CD14-positive monocyte (primary cell): ENCODE data around the gene TALDO1. TPM values are rescaled to one million over a fixed set of nuclear protein-coding genes. Genes with fewer than 3 reads are reported as not detected.
A peak's percentile ranks its signal among the peaks of the same experiment; 100 is the strongest.

Experiments used
- DNase-seq, 3 donors: peaks; one replicate each; pipeline ENCODE4 v3.0.0-alpha.2; 2011 to 2022
- H2AFZ ChIP-seq: 2 replicates; pipeline ENCODE4 v1.6.0; 2012; ENCODE audit warnings: mild to moderate bottlenecking, low read depth, low read length, inconsistent platforms; ENCODE audit not compliant: insufficient read depth, poor library complexity, severe bottlenecking
- H3K27ac ChIP-seq, 2 donors: 1 replicate in 1 of 2; 2 replicates in 1 of 2; pipeline ENCODE4 v1.5.1; 2012 to 2013; ENCODE audit warnings: low read length in 2 of 2, control low read depth in 1 of 2, inconsistent platforms in 1 of 2, low read depth in 1 of 2, mild to moderate bottlenecking in 1 of 2
- H3K27me3 ChIP-seq, 2 donors: one replicate each; pipeline versions ENCODE4 v1.6.0 to v1.6.1; 2011 to 2013; ENCODE audit warnings: low read length in 2 of 2; ENCODE audit not compliant: control insufficient read depth in 2 of 2, insufficient read depth in 2 of 2
- H3K36me3 ChIP-seq, 2 donors: replicated peaks in 1 of 2; 1 replicate in 1 of 2; 2 replicates in 1 of 2; pipeline versions ENCODE4 v1.5.1 to v1.6.1; 2012 to 2013; ENCODE audit warnings: low read length in 2 of 2, control low read depth in 1 of 2, inconsistent platforms in 1 of 2, mild to moderate bottlenecking in 1 of 2; ENCODE audit not compliant: insufficient read depth in 2 of 2, control insufficient read depth in 1 of 2
- H3K4me1 ChIP-seq, 2 donors: 1 replicate in 1 of 2; 2 replicates in 1 of 2; pipeline versions ENCODE4 v1.5.1 to v1.6.1; 2012 to 2013; ENCODE audit warnings: low read length in 2 of 2, control low read depth in 1 of 2, inconsistent platforms in 1 of 2, mild to moderate bottlenecking in 1 of 2, moderate library complexity in 1 of 2; ENCODE audit not compliant: insufficient read depth in 2 of 2, control insufficient read depth in 1 of 2
- H3K4me2 ChIP-seq: replicated peaks from 2 replicates; pipeline ENCODE3; 2012; ENCODE audit warnings: low read length, moderate library complexity, mild to moderate bottlenecking; ENCODE audit not compliant: poor library complexity, severe bottlenecking; ENCODE audit errors: extremely low read depth
- H3K4me3 ChIP-seq, 3 experiments: fragments of 200-600 bp in 1 of 3; sonication (generic) in 1 of 3; replicated peaks in 1 of 3; 1 replicate in 2 of 3; 2 replicates in 1 of 3; pipeline ENCODE4 v1.5.1; 2011 to 2013; ENCODE audit warnings: low read length in 3 of 3, mild to moderate bottlenecking in 3 of 3, control low read depth in 2 of 3, low read depth in 2 of 3, inconsistent platforms in 1 of 3, moderate library complexity in 1 of 3
- H3K79me2 ChIP-seq: 2 replicates; pipeline ENCODE4 v1.6.0; 2012; ENCODE audit warnings: mild to moderate bottlenecking, control low read depth, inconsistent platforms, low read length, moderate library complexity; ENCODE audit not compliant: insufficient read depth
- H3K9ac ChIP-seq: 2 replicates; pipeline ENCODE4 v1.6.0; 2017; ENCODE audit warnings: low read length, mild to moderate bottlenecking; ENCODE audit not compliant: insufficient read depth, poor library complexity, severe bottlenecking
- H3K9me3 ChIP-seq, 2 donors: replicated peaks in 1 of 2; 1 replicate in 1 of 2; 2 replicates in 1 of 2; pipeline versions ENCODE4 v1.5.1 to v1.6.1; 2012 to 2013; ENCODE audit warnings: low read length in 2 of 2, control low read depth in 1 of 2; ENCODE audit not compliant: control insufficient read depth in 1 of 2, insufficient read depth in 1 of 2
- H4K20me1 ChIP-seq: 2 replicates; pipeline ENCODE4 v1.6.0; 2012; ENCODE audit warnings: mild to moderate bottlenecking, low read length, control low read depth, moderate library complexity; ENCODE audit not compliant: insufficient read depth
- H3K27ac Mint-ChIP-seq, 7 donors: one replicate each; pipeline ENCODE4 v1.8.0; 2020; ENCODE audit warnings: mild to moderate bottlenecking in 7 of 7, mixed read lengths in 7 of 7, moderate library complexity in 6 of 7, inconsistent platforms in 2 of 7
- H3K27me3 Mint-ChIP-seq, 3 donors: one replicate each; pipeline ENCODE4 v1.8.0; 2021 to 2022; ENCODE audit warnings: low read depth in 3 of 3, mild to moderate bottlenecking in 3 of 3, mixed read lengths in 3 of 3, moderate library complexity in 3 of 3, inconsistent platforms in 1 of 3
- H3K36me3 Mint-ChIP-seq, 2 donors: one replicate each; pipeline ENCODE4 v1.8.0; 2020; ENCODE audit warnings: mixed read lengths in 2 of 2, inconsistent platforms in 1 of 2, mild to moderate bottlenecking in 1 of 2
- H3K4me1 Mint-ChIP-seq: one replicate; pipeline ENCODE4 v1.8.0; 2020; ENCODE audit warnings: mild to moderate bottlenecking, mixed read lengths
- H3K4me3 Mint-ChIP-seq, 2 donors: one replicate each; pipeline ENCODE4 v1.8.0; 2020; ENCODE audit warnings: mild to moderate bottlenecking in 2 of 2, mixed read lengths in 2 of 2, moderate library complexity in 1 of 2
- H3K9me3 Mint-ChIP-seq, 7 donors: one replicate each; pipeline ENCODE4 v1.8.0; 2020 to 2022; ENCODE audit warnings: mixed read lengths in 7 of 7, mild to moderate bottlenecking in 6 of 7, moderate library complexity in 6 of 7, inconsistent platforms in 2 of 7
- WGBS: methylation state at CpG from one replicate; pipeline ENCODE4 v1.1.5; 2013; ENCODE audit warnings: missing lambda C conversion rate; ENCODE audit not compliant: insufficient coverage; 5-methylcytosine and 5-hydroxymethylcytosine counted together
- intact Hi-C, 2 donors: fragments of 100-400 bp; cut with micrococcal nuclease; formaldehyde crosslinking; loops; one replicate each; pipeline versions ENCODE4 v1.15.0 to v1.15.1; 2023
- polyA plus RNA-seq, 3 donors: library from polyadenylated mRNA; depleted of rRNA in 1 of 3; unstranded in 2 of 3; stranded (reverse) in 1 of 3; fragments of 300-500 nt in 2 of 3; fragments of >200 nt in 1 of 3; fragmentation: Illumina TruSeq in 2 of 3; gene quantifications; 1 replicate in 2 of 3; 2 replicates in 1 of 3; pipeline ENCODE4 v1.2.3, GENCODE V29; 2012 to 2021
- TF ChIP-seq, protein P1 (sequence below): fragments of 200-600 bp; IDR thresholded peaks from one replicate; pipeline ENCODE4 v1.8.0; 2022; ENCODE audit warnings: antibody characterized with exemption, mild to moderate bottlenecking

The TALDO1 gene
- polyA plus RNA-seq, 3 donors = 502 to 1,249 (median 1,224) TPM

- H3K4me3 ChIP-seq = no peak overlapping the region
- Mint-ChIP-seq H3K4me3 (no peak overlapping the region), H3K4me1 (peaks cover 29% of the 10 kb centered on the region), H3K9me3 (peaks cover 0 to 2% (median 0%) of the 10 kb centered on the region in 7 donors), H3K36me3 (peaks cover 34 to 63% of the 10 kb centered on the region in 2 donors), H3K27ac (peak overlapping the region in 1 of 7 donors; percentile 15), H3K27me3 (peaks cover 16 to 28% (median 21%) of the 10 kb centered on the region in 3 donors)
- no peak overlapping the region for H2AFZ ChIP-seq
- H3K27me3 ChIP-seq = peaks cover 8 to 28% of the 10 kb centered on the region in 2 donors
- no peak overlapping the region for H3K27ac ChIP-seq
- 72% methylated on average over 25 of the region's 26 CpGs for WGBS
- peak overlapping the region; percentile 27 for H3K9ac ChIP-seq
- peaks cover 0 to 3% of the 10 kb centered on the region in 2 donors for H3K9me3 ChIP-seq
- DNase-seq = peak in 2 of 3 donors; percentile 30 to 37
- H3K79me2 ChIP-seq = peaks cover 19% of the 10 kb centered on the region
- H3K4me2 ChIP-seq = no peak overlapping the region
- H3K4me1 ChIP-seq = peaks cover 32 to 50% of the 10 kb centered on the region in 2 donors
- peaks cover 32% of the 10 kb centered on the region for H4K20me1 ChIP-seq
- peaks cover 11 to 36% of the 10 kb centered on the region in 2 donors for H3K36me3 ChIP-seq
- TF ChIP-seq, protein P1, sequence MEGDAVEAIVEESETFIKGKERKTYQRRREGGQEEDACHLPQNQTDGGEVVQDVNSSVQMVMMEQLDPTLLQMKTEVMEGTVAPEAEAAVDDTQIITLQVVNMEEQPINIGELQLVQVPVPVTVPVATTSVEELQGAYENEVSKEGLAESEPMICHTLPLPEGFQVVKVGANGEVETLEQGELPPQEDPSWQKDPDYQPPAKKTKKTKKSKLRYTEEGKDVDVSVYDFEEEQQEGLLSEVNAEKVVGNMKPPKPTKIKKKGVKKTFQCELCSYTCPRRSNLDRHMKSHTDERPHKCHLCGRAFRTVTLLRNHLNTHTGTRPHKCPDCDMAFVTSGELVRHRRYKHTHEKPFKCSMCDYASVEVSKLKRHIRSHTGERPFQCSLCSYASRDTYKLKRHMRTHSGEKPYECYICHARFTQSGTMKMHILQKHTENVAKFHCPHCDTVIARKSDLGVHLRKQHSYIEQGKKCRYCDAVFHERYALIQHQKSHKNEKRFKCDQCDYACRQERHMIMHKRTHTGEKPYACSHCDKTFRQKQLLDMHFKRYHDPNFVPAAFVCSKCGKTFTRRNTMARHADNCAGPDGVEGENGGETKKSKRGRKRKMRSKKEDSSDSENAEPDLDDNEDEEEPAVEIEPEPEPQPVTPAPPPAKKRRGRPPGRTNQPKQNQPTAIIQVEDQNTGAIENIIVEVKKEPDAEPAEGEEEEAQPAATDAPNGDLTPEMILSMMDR = no peak
- intact Hi-C loops = no loop called here
Observed at GRCh38 chr11:702462-703461, 44.5 kb upstream of the TALDO1 start.

DNA sequence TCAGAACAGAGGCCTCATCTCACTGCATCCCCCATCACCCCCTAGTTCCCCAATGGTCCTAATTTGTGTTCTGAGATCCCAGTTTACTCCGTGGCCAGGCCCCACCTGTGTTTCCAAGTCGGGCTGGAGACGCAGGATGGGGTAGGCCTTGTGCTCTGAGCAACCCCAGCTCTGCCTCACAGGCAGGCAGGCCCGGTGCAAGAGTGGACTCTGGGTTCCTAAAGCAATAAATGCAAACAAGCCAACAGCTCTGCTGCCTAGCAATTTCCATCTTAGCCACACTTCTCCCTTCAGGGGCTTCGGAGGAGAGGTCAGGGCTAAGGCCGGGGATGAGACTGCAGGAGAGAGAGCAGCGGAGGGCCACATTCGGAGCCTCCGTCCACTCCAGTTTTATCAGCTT is 43.8 kb upstream of the TALDO1 start:
- Histone ChIP-seq H3K9ac (peak overlapping the region; percentile 27), H3K27ac (no peak overlapping the region), H3K27me3 (peaks cover 8 to 36% of the 10 kb centered on the region in 2 donors), H3K9me3 (peaks cover 0 to 3% of the 10 kb centered on the region in 2 donors), H3K4me3 (no peak overlapping the region), H2AFZ (no peak overlapping the region), H4K20me1 (peaks cover 27% of the 10 kb centered on the region), H3K79me2 (peaks cover 16% of the 10 kb centered on the region), H3K4me1 (peaks cover 24 to 43% of the 10 kb centered on the region in 2 donors), H3K4me2 (no peak overlapping the region), H3K36me3 (peaks cover 11 to 36% of the 10 kb centered on the region in 2 donors)
- peaks cover 21% of the 10 kb centered on the region for H3K4me1 Mint-ChIP-seq
- peaks cover 0 to 2% (median 0%) of the 10 kb centered on the region in 7 donors for H3K9me3 Mint-ChIP-seq
- no peak for DNase-seq
- H3K27me3 Mint-ChIP-seq = peaks cover 21 to 35% (median 27%) of the 10 kb centered on the region in 3 donors
- peaks cover 34 to 56% of the 10 kb centered on the region in 2 donors for H3K36me3 Mint-ChIP-seq
- 97% methylated on average over 5 of the region's 9 CpGs for WGBS
- no peak overlapping the region for H3K27ac Mint-ChIP-seq
- no peak overlapping the region for H3K4me3 Mint-ChIP-seq
- intact Hi-C loops = no loop called here
- TF ChIP-seq, protein P1 = no peak
